Glutamatergic neuron (in vitro differentiated cells): ENCODE data around the gene MYRIP. TPM values are rescaled to one million over a fixed set of nuclear protein-coding genes. Genes with fewer than 3 reads are reported as not detected.

Experiments
- DNase-seq: peaks from one replicate; pipeline ENCODE4 v3.0.0; 2022
- H3K27ac Mint-ChIP-seq: one replicate; pipeline ENCODE4 v1.8.0; 2020; ENCODE audit warnings: mild to moderate bottlenecking, mixed read lengths, inconsistent platforms; ENCODE audit not compliant: unreplicated experiment
- H3K27me3 Mint-ChIP-seq: one replicate; pipeline ENCODE4 v1.8.0; 2020; ENCODE audit warnings: mild to moderate bottlenecking, moderate library complexity, mixed read lengths, inconsistent platforms; ENCODE audit not compliant: unreplicated experiment
- H3K36me3 Mint-ChIP-seq: one replicate; pipeline ENCODE4 v1.8.0; 2020; ENCODE audit warnings: mild to moderate bottlenecking, mixed read lengths, inconsistent platforms; ENCODE audit not compliant: unreplicated experiment
- H3K4me1 Mint-ChIP-seq: one replicate; pipeline ENCODE4 v1.8.0; 2020; ENCODE audit warnings: mild to moderate bottlenecking, low read depth, mixed read lengths, inconsistent platforms; ENCODE audit not compliant: unreplicated experiment
- H3K4me3 Mint-ChIP-seq: one replicate; pipeline ENCODE4 v1.8.0; 2020; ENCODE audit warnings: mild to moderate bottlenecking, mixed read lengths, inconsistent platforms; ENCODE audit not compliant: unreplicated experiment
- H3K9me3 Mint-ChIP-seq: one replicate; pipeline ENCODE4 v1.8.0; 2020; ENCODE audit warnings: mild to moderate bottlenecking, moderate library complexity, mixed read lengths, inconsistent platforms; ENCODE audit not compliant: unreplicated experiment
- total RNA-seq: library from RNA; stranded (reverse); fragmentation: NEBNext Ultra II Directional; extraction: Animal tissue kit (Norgen Biotek cat#: 25700); gene quantifications from one replicate; pipeline ENCODE4 v1.2.1, GENCODE V29; 2021; ENCODE audit not compliant: unreplicated experiment
- TF ChIP-seq, protein P1 (sequence below): fragments of 200-600 bp; sonication (generic); IDR thresholded peaks from one replicate; pipeline ENCODE4 v1.5.0; 2021; ENCODE audit not compliant: partially characterized antibody, unreplicated experiment

The MYRIP gene
- total RNA-seq, 1 donor from 2014 or later = 1.8 TPM

DNA sequence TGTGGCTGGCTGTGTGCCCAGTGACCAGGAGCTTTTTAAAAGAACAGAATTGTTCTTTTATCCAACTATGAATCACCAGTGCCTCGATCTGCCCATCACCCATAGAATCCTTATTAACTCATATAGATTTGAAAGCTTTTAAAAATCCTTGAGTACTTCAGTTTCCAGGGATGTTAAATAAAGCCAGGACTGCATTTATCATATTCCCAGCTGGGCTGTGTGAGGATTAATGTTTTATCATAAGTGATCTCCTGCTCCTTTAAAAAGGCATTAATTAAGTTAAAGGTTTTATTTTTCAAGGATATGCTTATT, 234.0 kb downstream of the MYRIP start:
- TF ChIP-seq, protein P1, sequence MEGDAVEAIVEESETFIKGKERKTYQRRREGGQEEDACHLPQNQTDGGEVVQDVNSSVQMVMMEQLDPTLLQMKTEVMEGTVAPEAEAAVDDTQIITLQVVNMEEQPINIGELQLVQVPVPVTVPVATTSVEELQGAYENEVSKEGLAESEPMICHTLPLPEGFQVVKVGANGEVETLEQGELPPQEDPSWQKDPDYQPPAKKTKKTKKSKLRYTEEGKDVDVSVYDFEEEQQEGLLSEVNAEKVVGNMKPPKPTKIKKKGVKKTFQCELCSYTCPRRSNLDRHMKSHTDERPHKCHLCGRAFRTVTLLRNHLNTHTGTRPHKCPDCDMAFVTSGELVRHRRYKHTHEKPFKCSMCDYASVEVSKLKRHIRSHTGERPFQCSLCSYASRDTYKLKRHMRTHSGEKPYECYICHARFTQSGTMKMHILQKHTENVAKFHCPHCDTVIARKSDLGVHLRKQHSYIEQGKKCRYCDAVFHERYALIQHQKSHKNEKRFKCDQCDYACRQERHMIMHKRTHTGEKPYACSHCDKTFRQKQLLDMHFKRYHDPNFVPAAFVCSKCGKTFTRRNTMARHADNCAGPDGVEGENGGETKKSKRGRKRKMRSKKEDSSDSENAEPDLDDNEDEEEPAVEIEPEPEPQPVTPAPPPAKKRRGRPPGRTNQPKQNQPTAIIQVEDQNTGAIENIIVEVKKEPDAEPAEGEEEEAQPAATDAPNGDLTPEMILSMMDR = no peak
- Mint-ChIP-seq H3K4me1 (no peaks in the 10 kb centered on the region), H3K36me3 (no peaks in the 10 kb centered on the region), H3K27me3 (no peaks in the 10 kb centered on the region), H3K4me3 (no peak overlapping the region), H3K9me3 (no peaks in the 10 kb centered on the region), H3K27ac (no peak overlapping the region)
- DNase-seq = no peak

DNA sequence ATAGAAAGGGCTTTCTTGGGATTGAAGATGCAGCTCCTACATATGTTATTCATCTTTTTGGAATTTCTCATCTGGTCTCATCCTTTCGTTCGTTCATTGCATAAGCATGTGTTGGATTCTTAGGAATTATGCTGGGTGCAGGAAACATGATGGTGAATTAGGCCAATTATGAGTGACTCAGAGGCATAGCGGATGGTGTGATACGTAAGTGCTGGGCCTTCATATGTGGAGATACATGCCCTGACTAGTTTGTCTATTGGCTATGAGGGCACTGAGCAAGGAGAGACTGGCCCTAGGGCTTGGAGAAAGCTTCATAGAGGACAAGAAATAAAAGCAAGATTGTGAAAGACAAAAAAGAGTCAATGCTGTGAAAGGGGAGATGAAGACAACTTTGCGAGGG, 235.1 kb downstream of the MYRIP start:
- H3K36me3 Mint-ChIP-seq = peaks cover under 1% of the 10 kb centered on the region
- H3K27ac Mint-ChIP-seq = no peak overlapping the region
- H3K9me3 Mint-ChIP-seq = no peaks in the 10 kb centered on the region
- no peaks in the 10 kb centered on the region for H3K4me1 Mint-ChIP-seq
- DNase-seq = no peak
- H3K4me3 Mint-ChIP-seq = no peak overlapping the region
- no peaks in the 10 kb centered on the region for H3K27me3 Mint-ChIP-seq
- TF ChIP-seq, protein P1 = no peak

DNA sequence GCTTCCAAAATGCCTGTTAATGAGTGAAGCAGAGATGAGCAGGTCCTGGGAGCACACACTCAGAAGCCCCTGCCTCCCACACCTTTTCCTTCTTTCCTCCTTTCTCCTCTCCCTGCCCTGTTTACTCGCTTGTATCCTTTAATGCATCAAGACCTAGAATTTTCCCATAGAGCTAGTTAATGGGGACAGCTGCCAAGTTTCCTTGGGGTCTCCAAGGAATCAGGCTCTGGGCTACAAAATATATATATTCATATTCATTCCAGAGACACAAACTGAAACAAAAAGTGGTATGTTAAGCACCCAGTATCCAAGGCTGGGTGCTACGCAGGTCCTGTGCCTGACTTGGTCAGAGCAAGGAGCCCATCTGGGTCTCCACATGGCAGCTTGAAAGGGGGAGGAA, 235.6 kb downstream of the MYRIP start:
- no peaks in the 10 kb centered on the region for H3K27me3 Mint-ChIP-seq
- peaks cover 4% of the 10 kb centered on the region for H3K36me3 Mint-ChIP-seq
- H3K9me3 Mint-ChIP-seq = peaks cover 2% of the 10 kb centered on the region
- no peak overlapping the region for H3K4me3 Mint-ChIP-seq
- H3K4me1 Mint-ChIP-seq = no peaks in the 10 kb centered on the region
- no peak for DNase-seq
- no peak overlapping the region for H3K27ac Mint-ChIP-seq
- TF ChIP-seq, protein P1 = no peak

GRCh38 chr3:40046149-40046548, 236.7 kb downstream of the MYRIP start:
- no peak overlapping the region for H3K4me3 Mint-ChIP-seq
- no peak overlapping the region for H3K27ac Mint-ChIP-seq
- H3K27me3 Mint-ChIP-seq = no peaks in the 10 kb centered on the region
- H3K9me3 Mint-ChIP-seq = peaks cover 2% of the 10 kb centered on the region
- TF ChIP-seq, protein P1 = no peak
- DNase-seq = no peak
- peaks cover 13% of the 10 kb centered on the region for H3K36me3 Mint-ChIP-seq
- no peaks in the 10 kb centered on the region for H3K4me1 Mint-ChIP-seq

DNA sequence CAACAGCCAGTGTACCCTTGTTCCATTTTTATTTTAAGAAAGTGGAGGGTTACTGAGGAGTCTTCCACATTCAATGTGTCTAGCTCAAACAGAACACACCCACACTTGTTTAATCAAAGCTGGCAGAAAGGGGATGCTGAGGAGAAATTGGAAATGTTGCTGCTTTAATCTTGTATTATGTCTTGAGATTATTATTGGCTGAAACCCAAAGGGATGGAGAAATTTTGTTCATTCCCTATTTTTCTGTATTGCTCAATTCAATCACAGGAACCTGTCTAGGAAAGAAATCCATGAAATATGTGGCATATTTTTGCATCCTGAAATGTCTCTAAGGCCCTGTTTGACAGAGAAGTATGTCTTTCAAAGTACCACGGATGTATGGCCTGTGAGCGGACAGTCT, 238.0 kb downstream of the MYRIP start:
- no peak overlapping the region for H3K27ac Mint-ChIP-seq
- no peaks in the 10 kb centered on the region for H3K27me3 Mint-ChIP-seq
- TF ChIP-seq, protein P1 = no peak
- H3K4me3 Mint-ChIP-seq = no peak overlapping the region
- DNase-seq = no peak
- H3K36me3 Mint-ChIP-seq = peaks cover 14% of the 10 kb centered on the region
- H3K9me3 Mint-ChIP-seq = peaks cover 2% of the 10 kb centered on the region
- no peaks in the 10 kb centered on the region for H3K4me1 Mint-ChIP-seq
